SKM-1 treated with dmso at 0.1 percent for 144 hours (cell line): ENCODE measurements around the gene MPP2.
A peak's percentile ranks its signal among the peaks of the same experiment; 100 is the strongest.
"Not testable (repeated sequence)": the region's sequence is repeated elsewhere in the genome, so short reads cannot be mapped to it uniquely, and the experiment has no call there.

ENCODE experiments used
- DNase-seq: peaks from one replicate; lab custom pipeline; 2025; ENCODE audit not compliant: unreplicated experiment; lab: John Stamatoyannopoulos, UW

Gene MPP2

GRCh38 chr17:43931062-43931571 lies 23.8 kb upstream of the MPP2 start:
- DNase-seq = no peak

GRCh38 chr17:43928609-43929008 lies 21.3 kb upstream of the MPP2 start:
- DNase-seq = no peak

GRCh38 chr17:43927929-43928328 lies 20.6 kb upstream of the MPP2 start:
- DNase-seq = not testable (repeated sequence)

- DNase-seq = no peak
These were observed 19.9 kb upstream of the MPP2 start for GRCh38 chr17:43927060-43927864.

GRCh38 chr17:43924558-43924957 lies 17.2 kb upstream of the MPP2 start:
- no peak for DNase-seq

GRCh38 chr17:43920500-43921095 lies 13.3 kb upstream of the MPP2 start:
- DNase-seq = no peak

- no peak for DNase-seq
These were observed 10.7 kb upstream of the MPP2 start for GRCh38 chr17:43918026-43918389.

GRCh38 chr17:43917348-43918025 lies 10.2 kb upstream of the MPP2 start:
- DNase-seq = no peak

- DNase-seq = no peak
These were observed 9.6 kb upstream of the MPP2 start for GRCh38 chr17:43917016-43917347.

GRCh38 chr17:43916385-43916784 lies 9.0 kb upstream of the MPP2 start:
- no peak for DNase-seq

- no peak for DNase-seq
These were observed 8.2 kb upstream of the MPP2 start for GRCh38 chr17:43915559-43915958.

GRCh38 chr17:43914451-43914850 lies 7.1 kb upstream of the MPP2 start:
- no peak for DNase-seq

GRCh38 chr17:43913584-43913983 lies 6.2 kb upstream of the MPP2 start:
- no peak for DNase-seq

- DNase-seq = no peak
These were observed 5.4 kb upstream of the MPP2 start for GRCh38 chr17:43912635-43913304.

- no peak for DNase-seq
These were observed 4.6 kb upstream of the MPP2 start for GRCh38 chr17:43911904-43912303.

- DNase-seq = no peak
These were observed 2.3 kb upstream of the MPP2 start for GRCh38 chr17:43909537-43910231.

GRCh38 chr17:43907998-43908721 lies 824 bp upstream of the MPP2 start:
- peak; percentile 34 for DNase-seq

GRCh38 chr17:43906951-43907424 lies 348 bp downstream of the MPP2 start:
- DNase-seq = no peak

- no peak for DNase-seq
These were observed 1.1 kb downstream of the MPP2 start for GRCh38 chr17:43905985-43906852.
